NB4 (cell line): ENCODE results near the gene RSU1.

Experiments
- MYC ChIP-seq: IDR thresholded peaks from 2 replicates; pipeline ENCODE4 v1.6.1; 2011; ENCODE audit warnings: low read depth, low read length
- POLR2A ChIP-seq: IDR thresholded peaks from 2 replicates; pipeline ENCODE4 v1.6.1; 2011; ENCODE audit warnings: mild to moderate bottlenecking; ENCODE audit not compliant: insufficient read length; ENCODE audit errors: extremely low read depth
- TF ChIP-seq, protein P1 (sequence below): IDR thresholded peaks from one replicate; pipeline ENCODE4 v1.5.1; 2012; ENCODE audit warnings: low read depth, low read length
- TF ChIP-seq, protein P2 (sequence below): IDR thresholded peaks from 2 replicates; pipeline ENCODE4 v1.6.1; 2011; ENCODE audit warnings: low read depth, low read length

DNA sequence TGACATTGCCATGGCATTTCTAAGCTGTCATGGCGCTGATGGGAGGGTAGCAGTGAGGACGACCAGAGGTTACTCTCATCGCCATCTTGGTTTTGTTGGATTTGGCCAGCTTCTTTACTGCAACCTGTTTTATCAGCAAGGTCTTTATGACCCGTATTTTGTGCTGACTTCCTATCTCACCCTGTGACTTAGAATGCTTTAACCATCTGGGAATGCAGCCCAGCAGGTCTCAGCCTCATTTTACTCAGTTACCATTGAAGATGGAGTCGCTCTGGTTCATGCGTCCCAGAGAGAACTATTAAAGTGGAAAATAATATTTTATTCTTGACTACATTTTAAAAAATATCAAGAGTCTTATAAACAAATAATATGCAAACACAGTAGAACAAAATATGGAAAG lies 131.7 kb downstream of the RSU1 start:
- TF ChIP-seq, protein P1, sequence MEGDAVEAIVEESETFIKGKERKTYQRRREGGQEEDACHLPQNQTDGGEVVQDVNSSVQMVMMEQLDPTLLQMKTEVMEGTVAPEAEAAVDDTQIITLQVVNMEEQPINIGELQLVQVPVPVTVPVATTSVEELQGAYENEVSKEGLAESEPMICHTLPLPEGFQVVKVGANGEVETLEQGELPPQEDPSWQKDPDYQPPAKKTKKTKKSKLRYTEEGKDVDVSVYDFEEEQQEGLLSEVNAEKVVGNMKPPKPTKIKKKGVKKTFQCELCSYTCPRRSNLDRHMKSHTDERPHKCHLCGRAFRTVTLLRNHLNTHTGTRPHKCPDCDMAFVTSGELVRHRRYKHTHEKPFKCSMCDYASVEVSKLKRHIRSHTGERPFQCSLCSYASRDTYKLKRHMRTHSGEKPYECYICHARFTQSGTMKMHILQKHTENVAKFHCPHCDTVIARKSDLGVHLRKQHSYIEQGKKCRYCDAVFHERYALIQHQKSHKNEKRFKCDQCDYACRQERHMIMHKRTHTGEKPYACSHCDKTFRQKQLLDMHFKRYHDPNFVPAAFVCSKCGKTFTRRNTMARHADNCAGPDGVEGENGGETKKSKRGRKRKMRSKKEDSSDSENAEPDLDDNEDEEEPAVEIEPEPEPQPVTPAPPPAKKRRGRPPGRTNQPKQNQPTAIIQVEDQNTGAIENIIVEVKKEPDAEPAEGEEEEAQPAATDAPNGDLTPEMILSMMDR = no peak
- TF ChIP-seq POLR2A (no peak), MYC (no peak)
- TF ChIP-seq, protein P2, sequence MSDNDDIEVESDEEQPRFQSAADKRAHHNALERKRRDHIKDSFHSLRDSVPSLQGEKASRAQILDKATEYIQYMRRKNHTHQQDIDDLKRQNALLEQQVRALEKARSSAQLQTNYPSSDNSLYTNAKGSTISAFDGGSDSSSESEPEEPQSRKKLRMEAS = no peak
